Osteoblast (primary cell): ENCODE measurements around the gene MAML2. TPM values are rescaled to one million over a fixed set of nuclear protein-coding genes. Genes with fewer than 3 reads are reported as not detected.

Experiments
- DNase-seq: peaks from one replicate; pipeline ENCODE4 v3.0.0; 2011; ENCODE audit warnings: low spot score, mixed read lengths; ENCODE audit not compliant: insufficient read length; ENCODE audit errors: missing footprints
- H2AFZ ChIP-seq: 2 replicates; pipeline ENCODE4 v1.6.0; 2011; ENCODE audit warnings: mild to moderate bottlenecking, low read length
- H3K27ac ChIP-seq: 2 replicates; pipeline ENCODE4 v1.5.1; 2011; ENCODE audit warnings: mild to moderate bottlenecking, low read depth, low read length, moderate library complexity
- H3K27me3 ChIP-seq: 2 replicates; pipeline ENCODE4 v1.6.0; 2012; ENCODE audit warnings: mild to moderate bottlenecking, control low read depth, inconsistent platforms, low read length, moderate library complexity; ENCODE audit not compliant: insufficient read depth
- H3K36me3 ChIP-seq: 2 replicates; pipeline ENCODE4 v1.5.1; 2011; ENCODE audit warnings: mild to moderate bottlenecking, low read length, control low read depth, moderate library complexity; ENCODE audit not compliant: insufficient read depth
- H3K4me1 ChIP-seq: 2 replicates; pipeline ENCODE4 v1.5.1; 2011; ENCODE audit warnings: mild to moderate bottlenecking, low read length, control low read depth, moderate library complexity; ENCODE audit not compliant: insufficient read depth
- H3K4me2 ChIP-seq: 2 replicates; pipeline ENCODE4 v1.6.0; 2011; ENCODE audit warnings: mild to moderate bottlenecking, low read length; ENCODE audit not compliant: insufficient read depth
- H3K4me3 ChIP-seq: fragments of 200-600 bp; sonication (generic); 3 replicates; pipeline ENCODE4 v1.5.1; 2012; ENCODE audit warnings: mild to moderate bottlenecking, low read length, inconsistent platforms; ENCODE audit not compliant: insufficient read depth
- H3K79me2 ChIP-seq: 2 replicates; pipeline ENCODE4 v1.6.0; 2012; ENCODE audit warnings: mild to moderate bottlenecking, low read length, control low read depth, inconsistent platforms; ENCODE audit not compliant: insufficient read depth
- H3K9me3 ChIP-seq: 2 replicates; pipeline ENCODE4 v1.5.1; 2011; ENCODE audit warnings: low read depth, low read length, control low read depth
- H4K20me1 ChIP-seq: 2 replicates; pipeline ENCODE4 v1.6.0; 2012; ENCODE audit warnings: mild to moderate bottlenecking, low read length, control low read depth; ENCODE audit not compliant: insufficient read depth
- CTCF ChIP-seq: IDR thresholded peaks from 2 replicates; pipeline ENCODE4 v1.5.1; 2011; ENCODE audit warnings: mild to moderate bottlenecking, low read depth, low read length, moderate library complexity; ENCODE audit errors: extremely low read depth
- total RNA-seq: library from RNA; depleted of rRNA; stranded (reverse); fragments of >200 nt; gene quantifications from 2 replicates; pipeline ENCODE4 v1.2.3, GENCODE V29; 2012

The MAML2 gene
- total RNA-seq, 1 donor: 17.4 TPM

GRCh38 chr11:96292291-96293010 lies 50.5 kb downstream of the MAML2 start:
- no peaks in the 10 kb centered on the region for H3K27me3 ChIP-seq
- no peak overlapping the region for H3K4me2 ChIP-seq
- H2AFZ ChIP-seq: no peak overlapping the region
- H3K27ac ChIP-seq: no peak overlapping the region
- no peaks in the 10 kb centered on the region for H3K9me3 ChIP-seq
- no peak for TF ChIP-seq CTCF
- peaks cover 4% of the 10 kb centered on the region for H4K20me1 ChIP-seq
- DNase-seq: no peak
- peaks cover 30% of the 10 kb centered on the region for H3K4me1 ChIP-seq
- H3K36me3 ChIP-seq: peaks cover 3% of the 10 kb centered on the region
- peaks cover 80% of the 10 kb centered on the region for H3K79me2 ChIP-seq
- no peak overlapping the region for H3K4me3 ChIP-seq

- no peak overlapping the region for H3K4me3 ChIP-seq
- H3K79me2 ChIP-seq: peaks cover 82% of the 10 kb centered on the region
- no peak overlapping the region for H3K27ac ChIP-seq
- H3K36me3 ChIP-seq: peaks cover 3% of the 10 kb centered on the region
- H3K4me2 ChIP-seq: no peak overlapping the region
- TF ChIP-seq CTCF: no peak
- no peaks in the 10 kb centered on the region for H3K27me3 ChIP-seq
- H3K4me1 ChIP-seq: peaks cover 37% of the 10 kb centered on the region
- H3K9me3 ChIP-seq: no peaks in the 10 kb centered on the region
- H2AFZ ChIP-seq: no peak overlapping the region
- H4K20me1 ChIP-seq: peaks cover 4% of the 10 kb centered on the region
- DNase-seq: no peak
Observed at GRCh38 chr11:96290631-96291030, 52.4 kb downstream of the MAML2 start.

GRCh38 chr11:96290031-96290430 lies 53.0 kb downstream of the MAML2 start:
- Histone ChIP-seq H2AFZ (no peak overlapping the region), H4K20me1 (peaks cover 2% of the 10 kb centered on the region), H3K4me2 (no peak overlapping the region), H3K27me3 (no peaks in the 10 kb centered on the region), H3K4me1 (peaks cover 37% of the 10 kb centered on the region), H3K79me2 (peaks cover 82% of the 10 kb centered on the region), H3K27ac (no peak overlapping the region), H3K9me3 (no peaks in the 10 kb centered on the region), H3K36me3 (peaks cover 3% of the 10 kb centered on the region), H3K4me3 (no peak overlapping the region)
- no peak for TF ChIP-seq CTCF
- no peak for DNase-seq

- H3K79me2 ChIP-seq: peaks cover 82% of the 10 kb centered on the region
- no peak for TF ChIP-seq CTCF
Observed at GRCh38 chr11:96288915-96289314, 54.1 kb downstream of the MAML2 start.

More at GRCh38 chr11:96288915-96289314, 54.1 kb downstream of the MAML2 start:
- no peak overlapping the region for H2AFZ ChIP-seq
- no peak overlapping the region for H3K4me3 ChIP-seq
- H3K4me1 ChIP-seq: peaks cover 27% of the 10 kb centered on the region
- DNase-seq: no peak
- H3K9me3 ChIP-seq: no peaks in the 10 kb centered on the region
- no peak overlapping the region for H3K4me2 ChIP-seq
- H3K27me3 ChIP-seq: no peaks in the 10 kb centered on the region
- peaks cover 9% of the 10 kb centered on the region for H4K20me1 ChIP-seq
- no peak overlapping the region for H3K27ac ChIP-seq
- H3K36me3 ChIP-seq: peaks cover 3% of the 10 kb centered on the region
